A549 treated with DMSO at 1 μM for 4 hours (cell line): ENCODE results near the gene PRKCA. TPM values are rescaled to one million over a fixed set of nuclear protein-coding genes. Genes with fewer than 3 reads are reported as not detected.

Experiments
- total RNA-seq: library from RNA; stranded (reverse); fragments of 200-300 nt; extraction: Qiagen RNA extraction; gene quantifications from 5 replicates; pipeline ENCODE4 v1.2.3, GENCODE V29; 2022; ENCODE audit warnings: low read depth

The PRKCA gene
- 34.6 to 50.9 TPM (median 45.8 TPM) in 5 replicates for total RNA-seq

GRCh38 chr17:66301864-66302741 is at the start of gene PRKCA:
Gene PRKCA, plus strand, starts transcription at chr17:66302613.

GRCh38 chr17:66834919-66835454 is 532.6 kb downstream of the PRKCA start, which contains the start of gene CACNG5:
Gene CACNG5, plus strand, starts transcription at chr17:66835117. Its CDS starts 42,216 bp downstream, at chr17:66877333.

Other genes starting within 250 kb of the PRKCA start
- gene CEP112, start 110.5 kb upstream of the PRKCA start, total RNA-seq = 5.1 to 8.1 TPM (median 6.4 TPM) in 5 replicates
- gene APOH, start 73.2 kb upstream of the PRKCA start, total RNA-seq = 3.9 to 6.0 TPM (median 5.1 TPM) in 5 replicates